ENCODE results near the gene PRKCE.

PRKCE gene

DNA sequence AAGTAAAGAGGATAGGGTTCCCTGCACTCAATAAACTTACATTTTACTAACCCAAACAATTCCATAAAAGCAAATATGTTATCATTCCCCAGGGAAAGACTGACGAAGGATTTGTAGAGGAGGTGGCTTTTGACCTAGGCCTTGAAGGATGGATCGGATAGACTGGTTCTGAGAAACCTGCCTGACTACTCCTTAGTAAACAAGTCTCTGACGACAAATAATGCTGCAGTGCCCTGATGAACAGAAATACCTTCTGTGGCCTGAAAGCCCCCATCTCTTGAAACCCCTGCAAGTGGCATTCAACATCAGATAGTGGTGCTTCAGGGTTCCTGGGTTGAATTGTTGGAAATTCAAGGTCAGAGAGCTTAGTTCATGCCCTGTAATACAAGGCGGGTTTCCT is 19.2 kb downstream of the PRKCE start:
- DNase-seq, result no peak

DNA sequence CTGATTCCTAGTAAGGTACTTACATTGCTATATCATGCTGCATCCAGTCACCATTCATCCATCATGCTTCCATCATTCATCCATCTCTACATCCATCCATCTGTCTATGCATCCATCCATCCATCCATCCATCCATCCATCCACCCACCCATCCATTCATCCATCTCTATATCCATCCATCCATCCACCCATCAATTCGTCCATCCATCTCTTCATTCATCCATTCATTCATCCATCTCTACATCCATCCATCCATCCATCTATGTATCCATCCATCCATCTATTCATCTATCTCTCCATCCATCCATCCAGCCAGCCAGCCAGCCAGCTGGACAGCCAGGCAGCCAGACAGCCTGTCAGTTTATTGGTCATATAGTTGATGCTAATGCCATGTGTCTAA is 20.7 kb downstream of the PRKCE start:
- no peak for DNase-seq

DNA sequence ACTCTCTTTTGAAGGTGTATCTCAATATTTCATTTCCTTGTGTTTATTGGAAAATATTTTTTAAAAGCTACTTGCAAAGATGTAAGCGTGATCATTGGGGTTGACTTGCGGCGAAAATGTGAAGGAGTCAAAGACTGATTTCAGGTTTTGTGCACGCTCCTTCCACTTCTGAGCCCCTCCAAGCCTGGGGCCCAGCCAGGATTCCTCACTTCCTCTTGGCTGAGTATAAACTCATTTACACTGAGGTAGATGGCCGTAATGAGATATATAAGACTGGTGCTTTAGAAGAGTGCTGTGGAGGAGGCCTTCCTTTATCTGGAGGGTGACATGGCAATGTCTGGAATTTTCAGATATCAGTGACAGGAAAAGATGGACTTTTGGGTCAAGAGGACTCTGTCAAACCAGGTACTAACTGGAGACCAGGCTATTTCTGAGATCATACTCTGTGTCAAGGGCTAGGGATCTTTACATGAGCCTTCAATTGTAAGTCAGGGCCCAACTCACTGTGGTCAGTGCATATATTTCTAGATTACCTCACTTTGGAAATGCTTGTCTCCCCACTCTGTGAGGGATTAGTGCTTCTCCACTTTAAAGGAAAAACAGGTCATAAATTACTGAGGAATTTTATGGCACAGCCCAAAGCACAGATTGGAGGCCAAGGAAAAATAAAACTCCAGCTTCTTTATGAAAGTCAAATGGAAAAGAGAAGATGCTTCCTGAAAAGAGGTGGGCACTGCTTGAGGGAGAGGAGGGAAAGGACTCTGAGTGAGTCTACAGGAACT is 22.8 kb downstream of the PRKCE start:
- DNase-seq, result no peak

DNA sequence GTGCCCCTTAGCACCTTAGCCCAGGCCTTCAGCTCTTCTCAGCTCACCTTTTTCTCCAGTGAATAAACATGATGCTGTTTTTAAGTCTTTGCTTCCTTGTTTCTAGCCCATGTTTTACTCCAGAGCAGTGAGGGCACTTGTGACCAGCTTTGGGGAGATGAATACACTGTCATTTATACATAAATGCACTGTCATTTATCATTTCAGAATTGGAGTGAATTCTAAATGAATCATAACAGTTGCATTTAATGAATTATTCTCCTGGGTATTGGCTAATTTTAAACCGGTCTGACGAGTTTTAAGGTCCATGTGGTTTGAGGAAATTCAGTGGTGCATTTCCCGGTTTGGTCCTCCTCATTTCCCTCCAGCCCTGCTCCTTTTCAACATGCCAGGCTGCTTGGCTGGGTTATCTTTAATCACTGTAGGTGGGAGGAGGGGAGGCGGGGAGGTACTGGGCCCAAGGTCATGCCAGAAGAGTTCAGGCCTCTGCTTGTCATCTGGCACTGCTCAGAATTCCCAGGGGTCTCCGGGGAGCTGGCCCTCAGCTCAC is 23.9 kb downstream of the PRKCE start:
- no peak for DNase-seq

DNA sequence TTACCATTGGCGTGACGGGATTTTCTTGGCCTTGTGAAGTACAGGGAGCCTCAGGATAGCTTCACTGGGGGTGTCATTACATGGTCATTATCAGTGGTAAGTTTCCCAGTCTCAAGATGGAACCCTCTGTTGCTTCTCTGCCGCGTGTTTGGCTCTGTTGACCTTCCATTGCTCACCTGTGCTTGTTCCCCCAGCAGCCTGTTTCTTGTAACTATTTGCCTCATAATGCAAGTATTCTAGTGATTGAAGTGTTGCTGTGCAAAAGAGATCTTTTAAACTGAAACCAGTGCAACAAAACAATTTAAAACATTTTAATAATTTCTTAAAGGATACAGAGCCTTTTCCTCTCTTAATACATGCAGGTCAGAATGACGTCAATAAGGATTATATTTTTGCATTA is 24.6 kb downstream of the PRKCE start:
- no peak for DNase-seq

DNA sequence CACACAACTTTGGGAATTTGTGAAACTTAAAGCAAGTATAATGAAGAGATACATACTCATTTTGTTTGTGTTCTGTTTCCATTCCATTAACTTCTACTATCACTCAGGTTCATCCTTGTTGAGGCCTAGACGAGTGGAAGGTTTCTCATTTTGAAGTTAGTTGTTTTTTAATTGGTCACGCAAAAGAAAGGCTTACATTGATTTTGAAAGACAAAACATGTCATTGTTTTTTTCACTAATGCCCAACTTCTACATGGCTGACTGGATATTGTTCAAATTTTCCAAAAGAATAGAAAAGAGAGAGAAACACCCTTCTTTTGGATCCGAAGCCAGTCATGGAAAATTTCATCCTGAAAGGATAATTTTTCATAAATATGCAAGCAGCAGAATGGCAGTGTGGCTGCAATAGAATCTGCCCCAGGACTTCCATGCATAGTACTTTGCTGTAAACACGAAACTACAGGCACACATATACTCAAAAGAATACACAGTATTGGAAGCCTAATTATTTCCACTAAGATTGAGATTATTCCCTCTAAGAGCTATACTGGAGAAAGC is 27.4 kb downstream of the PRKCE start:
- DNase-seq, result no peak

DNA sequence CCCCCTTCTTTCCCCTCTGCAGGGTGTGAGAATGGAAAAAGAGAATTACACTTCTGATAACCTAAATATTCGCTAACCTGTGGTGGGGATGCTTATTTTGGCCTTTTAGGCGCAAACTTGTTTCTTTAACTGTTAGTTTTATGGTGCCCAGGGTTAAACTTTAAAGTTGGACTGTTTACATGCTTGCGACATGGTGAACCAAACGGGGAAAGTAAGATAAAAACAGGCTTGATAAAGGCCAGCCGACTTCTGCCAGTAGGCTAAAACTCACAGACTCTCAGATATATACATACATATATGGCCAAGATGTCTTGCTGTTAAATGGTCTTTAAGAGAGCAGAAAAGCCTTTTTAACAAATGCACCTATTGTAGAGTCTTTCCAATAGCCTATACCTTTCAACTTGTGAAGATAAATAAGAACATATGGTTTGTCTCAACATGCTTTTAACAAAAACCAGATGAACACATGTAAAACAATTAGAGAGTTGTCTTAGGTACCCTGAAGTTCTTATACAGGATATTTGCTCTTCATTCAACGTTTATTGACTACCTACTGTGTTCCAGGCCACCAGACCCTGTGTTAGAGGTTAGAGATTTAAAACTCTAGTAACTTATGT is 29.0 kb downstream of the PRKCE start:
- no peak for DNase-seq

DNA sequence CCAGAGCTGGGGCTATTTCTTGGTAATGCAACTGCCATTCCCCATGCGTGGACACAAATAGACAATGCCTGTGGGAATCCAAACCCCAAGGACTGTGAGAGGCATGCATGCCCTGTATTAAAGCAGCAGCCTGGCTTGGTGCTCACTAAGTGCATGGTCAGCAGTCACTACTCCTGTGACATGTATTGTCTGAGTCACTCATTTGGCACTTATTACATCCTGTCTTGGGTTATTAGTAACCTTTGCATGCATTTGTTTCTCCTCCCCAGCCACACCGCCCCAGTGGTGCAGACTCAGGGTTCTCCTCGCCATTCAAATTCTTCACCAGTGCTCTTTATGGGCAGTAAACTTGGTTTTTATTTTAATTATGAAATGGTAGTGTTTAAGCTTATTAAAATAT is 30.2 kb downstream of the PRKCE start:
- DNase-seq, result peak; percentile 62

DNA sequence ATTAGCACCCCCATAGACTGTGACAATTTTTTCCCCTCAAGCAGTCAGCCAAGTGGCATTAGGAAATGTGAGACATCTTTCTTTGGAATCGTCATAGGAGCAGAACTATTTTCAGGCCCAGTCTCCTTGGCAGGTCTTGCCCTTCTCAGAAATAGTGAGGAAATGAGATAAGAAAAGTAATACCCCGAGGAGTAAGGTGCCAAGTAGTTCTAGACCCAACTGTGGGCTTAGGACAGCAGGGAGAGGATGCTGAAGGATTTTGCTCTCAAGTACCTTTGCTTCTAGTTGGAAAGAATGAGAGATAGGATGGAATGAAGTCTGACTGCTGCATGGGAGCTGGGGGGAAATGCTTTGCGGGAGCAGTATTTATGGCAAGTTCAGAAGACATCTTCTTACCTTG is 31.8 kb downstream of the PRKCE start:
- DNase-seq, result no peak

DNA sequence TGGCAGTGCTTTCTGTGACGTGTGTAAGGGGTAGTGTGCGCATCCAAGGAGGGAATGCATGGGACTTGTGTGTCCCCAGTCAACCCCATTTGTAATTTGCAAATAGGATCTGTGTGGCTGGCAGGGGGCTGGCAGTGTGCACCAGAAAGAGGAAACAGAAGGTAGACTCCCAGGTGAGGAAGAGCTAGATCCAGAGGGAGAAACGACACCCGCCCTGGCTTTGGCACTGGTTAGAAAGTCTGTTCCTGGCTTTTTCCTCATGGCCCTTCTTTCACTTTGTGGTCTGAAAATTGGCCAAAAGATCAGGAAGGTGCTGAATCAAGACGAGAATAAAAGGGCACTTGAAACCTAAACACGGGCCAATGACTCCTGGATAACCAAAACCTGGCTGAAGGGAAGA is 33.3 kb downstream of the PRKCE start:
- DNase-seq, result no peak

DNA sequence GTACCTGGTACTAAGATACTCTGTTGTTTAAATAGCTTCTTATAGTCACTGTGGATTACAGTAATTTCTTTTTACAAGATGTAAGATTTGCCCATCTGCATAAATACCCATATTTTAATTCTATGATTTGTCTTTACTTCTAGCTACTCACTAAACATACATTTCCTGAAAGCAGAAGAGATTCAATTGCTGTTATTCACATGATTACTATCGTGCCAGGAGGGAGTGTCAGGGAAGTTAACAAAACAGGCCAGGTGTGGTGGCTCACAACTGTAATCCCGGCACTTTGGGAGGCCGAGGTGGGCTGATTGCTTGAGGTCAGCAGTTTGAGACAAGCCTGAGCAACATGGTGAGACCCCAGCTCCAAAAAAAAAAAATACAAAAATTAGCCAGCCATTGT is 33.8 kb downstream of the PRKCE start:
- no peak for DNase-seq

DNA sequence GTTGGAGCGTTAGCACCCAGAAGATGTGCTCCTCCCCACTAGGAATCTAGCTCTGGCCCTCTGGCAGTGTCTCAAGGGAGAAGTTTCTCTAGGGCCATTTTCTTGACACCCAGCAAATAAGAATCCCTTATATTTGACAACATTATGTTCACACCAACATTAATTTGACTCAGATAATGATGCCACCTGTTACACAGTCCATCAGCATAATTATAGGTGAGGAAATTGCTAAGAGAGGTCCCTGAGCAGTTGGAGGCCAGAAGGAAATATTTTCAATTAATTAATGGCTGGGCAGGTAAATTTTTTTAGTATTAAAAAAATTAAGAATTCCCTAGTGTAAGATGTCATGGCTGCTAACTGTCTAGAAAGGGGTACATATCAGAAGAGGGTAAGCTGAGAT is 36.5 kb downstream of the PRKCE start:
- no peak for DNase-seq

DNA sequence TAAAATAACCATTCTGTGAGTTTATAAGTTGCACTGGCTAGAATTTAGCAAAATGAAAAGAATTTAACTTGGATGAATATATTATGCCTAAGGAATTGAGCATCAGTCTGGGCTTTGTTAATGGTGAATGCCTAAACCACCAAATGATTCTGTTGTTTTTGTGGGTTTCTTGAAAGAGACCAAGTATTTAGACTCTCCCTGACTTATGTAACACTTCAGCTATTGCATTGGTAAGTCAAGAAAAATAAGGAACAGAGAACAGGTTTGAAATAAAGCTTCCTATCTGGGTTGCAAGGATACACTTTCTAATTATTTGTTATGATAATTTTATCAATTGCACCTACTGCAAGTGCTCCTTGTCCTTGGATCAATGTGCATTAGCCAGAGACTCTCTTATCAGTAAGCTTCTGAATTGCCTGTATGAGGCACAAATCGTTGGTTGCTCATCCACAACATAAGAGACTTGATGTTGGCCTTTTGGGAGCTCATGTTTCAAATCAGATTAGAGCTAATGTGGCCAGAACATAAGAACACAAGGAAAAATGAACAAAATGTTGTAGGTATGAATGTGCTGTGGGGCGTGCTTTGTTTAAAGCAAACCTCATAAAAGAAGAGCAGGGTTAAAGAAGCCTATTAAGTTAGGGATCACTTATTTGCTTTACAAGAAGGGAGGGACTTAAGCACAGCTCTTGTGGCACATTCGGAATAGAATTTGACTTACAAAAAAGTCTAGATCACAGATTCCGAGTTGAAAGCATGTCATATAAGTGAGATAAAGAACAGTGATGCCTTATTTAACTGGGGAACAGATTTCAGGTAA is 37.2 kb downstream of the PRKCE start:
- peak; percentile 53 for DNase-seq

DNA sequence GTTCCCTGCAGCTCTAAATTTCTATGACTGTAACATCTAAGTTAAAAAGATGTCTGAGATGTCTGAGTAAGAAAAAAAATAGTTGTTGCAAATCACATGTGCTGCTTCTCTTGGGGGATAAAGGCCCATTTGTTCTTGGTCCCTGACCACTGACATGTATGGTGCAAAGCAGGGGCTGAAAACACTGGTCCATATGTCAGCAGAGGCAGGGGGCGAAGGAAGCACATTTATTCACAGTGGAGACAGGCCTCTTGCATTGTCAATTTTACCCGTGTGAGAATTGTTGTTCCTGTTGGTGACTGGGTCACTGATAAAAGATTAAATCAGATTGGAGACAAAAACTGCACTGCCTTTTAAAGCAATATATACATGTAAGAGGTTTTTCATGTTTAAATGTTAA is 38.8 kb downstream of the PRKCE start:
- DNase-seq, result no peak

DNA sequence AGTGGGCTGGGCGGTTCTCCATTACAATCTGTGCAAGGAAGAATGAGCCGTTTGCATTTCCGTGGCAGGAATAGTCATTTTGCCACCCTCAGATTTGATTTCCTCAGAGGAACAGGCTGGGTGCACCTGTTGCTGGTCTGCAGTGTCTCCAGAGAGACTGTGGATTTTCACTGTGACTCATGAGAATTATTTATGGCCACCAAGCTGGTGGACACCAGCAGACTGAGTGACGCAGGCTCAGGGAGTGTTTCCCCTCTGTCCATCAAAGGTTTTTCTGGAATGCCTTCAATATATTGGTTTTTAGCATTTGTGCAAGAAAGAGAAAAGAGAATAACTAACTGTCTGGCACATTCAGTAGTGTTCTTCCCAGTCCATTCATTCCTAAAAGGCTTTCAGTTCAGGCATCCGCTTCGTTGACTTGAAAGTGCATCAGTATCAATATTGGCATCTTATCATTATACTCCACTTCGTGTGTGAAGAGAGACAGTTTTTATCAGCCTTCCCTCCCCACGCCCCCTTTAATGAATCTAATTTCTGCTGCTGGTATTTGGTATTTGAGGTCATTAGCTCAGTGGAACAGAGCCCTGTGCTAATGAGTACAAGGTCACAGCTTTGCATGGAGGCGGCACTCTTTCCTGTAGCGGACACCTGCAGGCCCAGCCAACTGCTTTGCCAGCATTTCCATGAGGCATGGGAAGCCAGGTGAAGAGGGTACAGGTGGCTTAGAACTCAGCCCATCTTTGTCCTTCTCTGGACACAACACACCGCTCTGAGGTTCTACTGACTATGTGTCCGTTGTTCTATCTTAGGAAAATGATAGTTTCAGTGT is 39.9 kb downstream of the PRKCE start:
- no peak for DNase-seq

DNA sequence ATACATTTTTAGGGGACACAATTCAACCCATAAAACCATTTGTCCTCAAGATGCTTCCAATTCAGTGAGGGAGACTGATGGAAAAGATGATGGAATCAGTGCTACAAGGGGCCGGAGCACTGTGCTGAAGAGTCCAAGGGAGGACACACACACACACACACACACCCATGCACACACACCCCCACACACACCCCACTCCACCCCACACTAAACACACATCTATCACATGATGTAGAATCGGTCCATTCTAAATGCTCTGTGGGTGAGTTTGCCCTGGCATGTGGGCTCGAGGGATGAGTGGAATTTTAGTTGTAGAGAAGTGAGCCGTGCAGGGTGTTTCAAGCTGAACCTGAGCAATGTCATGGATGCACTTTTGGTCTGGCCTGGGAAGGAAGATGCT is 41.1 kb downstream of the PRKCE start:
- DNase-seq, result no peak

DNA sequence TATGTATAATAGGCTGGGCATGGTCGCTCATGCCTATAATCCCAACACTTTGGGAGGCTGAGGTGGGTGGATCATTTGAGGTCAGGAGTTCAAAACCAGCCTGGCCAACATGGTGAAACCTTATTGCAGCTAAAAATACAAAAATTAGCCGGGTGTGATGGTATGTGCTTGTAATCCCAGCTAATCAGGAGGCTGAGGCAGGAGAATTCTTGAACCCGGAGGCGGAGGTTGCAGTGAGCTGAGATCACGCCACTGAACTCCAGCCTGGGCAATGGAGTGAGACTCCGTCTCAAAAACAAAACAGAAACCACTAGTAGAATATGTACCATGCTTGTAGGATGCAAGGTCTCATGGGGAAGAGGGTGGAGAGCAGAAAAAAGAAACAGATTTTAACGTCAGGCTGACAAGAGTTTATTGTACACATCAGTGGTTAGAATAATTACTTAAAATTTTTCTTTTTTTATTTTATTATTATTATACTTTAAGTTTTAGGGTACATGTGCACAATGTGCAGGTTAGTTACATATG is 44.1 kb downstream of the PRKCE start:
- peak; percentile 30 for DNase-seq

DNA sequence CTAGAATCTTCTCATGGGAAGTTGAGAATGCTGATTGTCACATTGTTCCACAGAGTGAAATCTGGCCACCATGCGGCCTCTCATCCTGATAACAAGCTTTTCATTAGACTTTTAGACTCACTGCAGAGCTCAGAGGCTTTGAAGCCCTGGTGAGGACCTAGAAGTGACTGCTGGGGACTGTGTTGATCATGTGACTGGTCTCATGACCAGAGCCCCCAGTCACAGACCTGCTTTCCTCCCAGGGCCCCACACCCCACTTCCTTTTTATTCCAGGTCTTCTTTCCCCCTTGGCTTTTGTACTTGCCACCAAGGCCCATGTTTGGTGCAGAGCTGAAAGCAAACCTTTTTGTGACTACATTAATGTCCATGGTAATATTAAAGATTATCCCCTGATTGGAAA is 45.2 kb downstream of the PRKCE start:
- DNase-seq, result no peak

DNA sequence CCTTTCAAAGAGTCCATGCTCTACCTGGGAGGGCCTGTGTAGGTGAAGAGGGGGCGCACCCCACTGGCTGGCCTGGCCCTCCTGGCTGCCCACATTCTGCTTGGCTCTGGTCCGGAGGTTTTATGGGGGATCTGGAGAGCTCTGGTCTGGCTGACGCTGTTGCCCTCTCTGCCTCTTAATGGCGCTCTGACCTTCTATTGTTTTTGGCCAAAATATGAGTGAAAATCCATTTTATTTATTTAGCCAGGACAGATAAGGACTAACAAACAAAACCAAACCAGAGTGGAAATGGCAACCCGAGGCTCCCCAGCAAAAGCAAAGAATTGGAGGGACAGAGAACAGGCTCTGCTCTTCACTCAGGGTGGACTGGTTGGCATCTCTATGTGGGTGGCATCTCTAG is 45.7 kb downstream of the PRKCE start:
- DNase-seq, result no peak

DNA sequence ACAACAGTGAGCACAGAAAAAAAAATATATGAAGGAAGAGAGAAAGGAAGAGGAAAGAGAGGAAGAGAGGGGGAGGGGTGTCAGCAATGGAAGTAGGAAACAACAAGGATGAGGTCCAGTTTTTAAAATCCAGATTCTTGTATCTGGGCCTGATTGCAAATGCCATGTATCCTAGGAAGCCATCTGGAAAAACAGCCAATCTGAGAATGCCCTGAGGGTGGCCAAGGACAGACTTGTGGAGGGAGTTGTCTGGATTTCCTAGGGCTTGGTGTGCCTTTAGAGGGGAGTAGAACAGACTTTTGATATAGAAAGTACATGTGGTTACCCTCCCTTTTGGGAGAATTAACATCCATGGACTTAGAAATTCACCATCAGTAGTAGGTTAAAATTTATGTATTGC is 47.1 kb downstream of the PRKCE start:
- DNase-seq, result no peak

DNA sequence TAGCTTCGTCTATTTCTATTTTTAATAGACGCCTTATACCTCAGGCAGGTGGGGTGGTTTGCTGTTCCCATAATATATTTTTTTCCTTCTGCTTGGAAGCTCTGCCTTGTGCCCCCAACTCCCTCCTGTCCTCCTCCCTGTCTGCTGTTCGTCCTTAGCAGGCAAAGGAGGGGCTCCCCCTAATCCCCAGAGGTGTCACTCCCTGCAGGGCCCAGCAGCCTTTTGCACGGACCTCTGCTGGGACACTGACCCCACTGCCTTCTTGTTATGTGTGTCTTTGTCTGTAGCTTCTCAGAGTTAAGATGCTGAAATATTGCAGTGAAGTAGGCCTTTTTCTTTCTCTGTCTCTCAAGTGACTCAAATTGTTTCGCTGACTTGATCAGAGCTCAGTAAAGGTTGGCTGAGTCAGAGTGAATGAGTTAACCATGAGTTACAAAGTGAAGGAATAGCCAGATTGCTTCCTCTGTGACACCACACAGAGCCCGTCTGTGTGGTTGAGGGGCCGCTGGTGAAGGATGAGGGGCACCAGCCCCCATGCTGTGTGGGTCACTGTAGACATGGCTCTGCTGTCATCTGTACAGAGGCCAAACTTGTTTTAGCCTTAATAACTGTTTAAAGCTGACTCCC is 47.7 kb downstream of the PRKCE start:
- DNase-seq, result peak; percentile 34

All from inflammatory macrophage treated with lipopolysaccharide for 4 hours (primary cell).